H1 (cell line): ENCODE results near the gene CSRNP3. TPM values are rescaled to one million over a fixed set of nuclear protein-coding genes. Genes with fewer than 3 reads are reported as not detected.

Source experiments
- BRCA1 ChIP-seq: IDR thresholded peaks from 2 replicates; pipeline ENCODE4 v1.6.1; 2012; ENCODE audit warnings: low read depth, low read length, improper control_type of control experiment
- SIX5 ChIP-seq: IDR thresholded peaks from 2 replicates; pipeline ENCODE4 v1.6.1; 2011; ENCODE audit warnings: mild to moderate bottlenecking, low read depth, low read length
- SRF ChIP-seq: IDR thresholded peaks from 2 replicates; pipeline ENCODE4 v1.6.1; 2011; ENCODE audit warnings: mild to moderate bottlenecking, low read depth, low read length, moderate library complexity
- TAF1 ChIP-seq: IDR thresholded peaks from 2 replicates; pipeline ENCODE4 v1.6.1; 2011; ENCODE audit warnings: mild to moderate bottlenecking, low read depth, low read length
- TAF7 ChIP-seq: optimal IDR thresholded peaks from 2 replicates; pipeline ENCODE3; 2011; ENCODE audit warnings: low read depth, mild to moderate bottlenecking, inconsistent platforms, low read length, moderate library complexity, borderline replicate concordance
- TEAD4 ChIP-seq: IDR thresholded peaks from 2 replicates; pipeline ENCODE4 v1.6.1; 2012; ENCODE audit warnings: low read depth, low read length, inconsistent platforms, mixed read lengths
- YY1 ChIP-seq: IDR thresholded peaks from 2 replicates; pipeline ENCODE4 v1.6.1; 2011; ENCODE audit warnings: low read depth, mild to moderate bottlenecking, low read length
- polyA plus RNA-seq, 7 experiments: library from polyadenylated mRNA; depleted of rRNA in 3 of 7; stranded (reverse) in 5 of 7; unstranded in 2 of 7; fragments of >200 nt in 5 of 7; fragments of 200-250 nt in 2 of 7; gene quantifications; 1 replicate in 5 of 7; 2 replicates in 1 of 7; 4 replicates in 1 of 7; pipeline versions ENCODE4 v1.2.1 to v1.2.3, GENCODE V29; 2011 to 2013; ENCODE audit warnings: missing spikeins in 2 of 7, mixed read lengths in 2 of 7
- total RNA-seq: library from RNA; stranded (reverse); fragmentation: NEBNext Ultra II Directional; extraction: Animal tissue kit (Norgen Biotek cat#: 25700); gene quantifications from 2 replicates; pipeline ENCODE4 v1.2.1, GENCODE V29; 2021

The CSRNP3 gene
- total and polyA plus RNA-seq, 2 of the 8 experiments (the other 6 are each of a cell fraction or from before 2014, with no cell fraction given): 1.3 to 6.5 TPM

- TF ChIP-seq SIX5: no peak
- TF ChIP-seq SRF: no peak
- TF ChIP-seq TAF7: no peak
- TF ChIP-seq BRCA1: no peak
- no peak for TF ChIP-seq TAF1
- TF ChIP-seq TEAD4: no peak
- no peak for TF ChIP-seq YY1
These were observed 113.5 kb downstream of the CSRNP3 start (continued) for GRCh38 chr2:165582863-165583506.
